ENCODE measurements around the gene ALOX15B.
A peak's percentile ranks its signal among the peaks of the same experiment; 100 is the strongest.

The ALOX15B gene

GRCh38 chr17:8051831-8052230, 13.0 kb downstream of the ALOX15B start:
- DNase-seq (ENCODE audit: low read depth), result no peak
- TF ChIP-seq, protein P1, sequence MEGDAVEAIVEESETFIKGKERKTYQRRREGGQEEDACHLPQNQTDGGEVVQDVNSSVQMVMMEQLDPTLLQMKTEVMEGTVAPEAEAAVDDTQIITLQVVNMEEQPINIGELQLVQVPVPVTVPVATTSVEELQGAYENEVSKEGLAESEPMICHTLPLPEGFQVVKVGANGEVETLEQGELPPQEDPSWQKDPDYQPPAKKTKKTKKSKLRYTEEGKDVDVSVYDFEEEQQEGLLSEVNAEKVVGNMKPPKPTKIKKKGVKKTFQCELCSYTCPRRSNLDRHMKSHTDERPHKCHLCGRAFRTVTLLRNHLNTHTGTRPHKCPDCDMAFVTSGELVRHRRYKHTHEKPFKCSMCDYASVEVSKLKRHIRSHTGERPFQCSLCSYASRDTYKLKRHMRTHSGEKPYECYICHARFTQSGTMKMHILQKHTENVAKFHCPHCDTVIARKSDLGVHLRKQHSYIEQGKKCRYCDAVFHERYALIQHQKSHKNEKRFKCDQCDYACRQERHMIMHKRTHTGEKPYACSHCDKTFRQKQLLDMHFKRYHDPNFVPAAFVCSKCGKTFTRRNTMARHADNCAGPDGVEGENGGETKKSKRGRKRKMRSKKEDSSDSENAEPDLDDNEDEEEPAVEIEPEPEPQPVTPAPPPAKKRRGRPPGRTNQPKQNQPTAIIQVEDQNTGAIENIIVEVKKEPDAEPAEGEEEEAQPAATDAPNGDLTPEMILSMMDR (conservative IDR thresholded peaks at IDR 0.05; ENCODE audit: low read depth, low read length), result no peak
- H3K4me3 ChIP-seq (ENCODE audit: low read length), result no peak overlapping the region

- TF ChIP-seq, protein P1 (conservative IDR thresholded peaks at IDR 0.05; ENCODE audit: low read depth, low read length), result no peak
- no peak for DNase-seq (ENCODE audit: low read depth)
Observed at GRCh38 chr17:8052256-8053252, 13.7 kb downstream of the ALOX15B start.

DNA sequence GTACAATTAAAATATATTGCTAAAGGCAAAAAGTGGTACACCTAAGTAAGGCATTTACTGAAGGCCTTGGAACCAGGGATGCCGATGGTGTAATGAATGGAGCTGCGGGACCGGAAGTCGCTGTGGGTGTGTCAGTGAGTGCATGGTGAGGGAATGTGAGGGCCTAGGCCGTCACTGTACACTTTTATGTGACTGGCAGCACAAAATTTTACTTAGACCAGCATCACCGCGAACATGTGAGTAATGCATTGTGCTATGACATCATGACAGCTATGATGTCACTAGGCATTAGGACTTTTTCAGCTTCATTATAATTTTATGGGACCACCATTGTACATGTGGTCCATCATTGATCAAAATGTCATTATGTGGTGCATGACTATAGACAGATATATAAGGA, 14.7 kb downstream of the ALOX15B start:
- no peak overlapping the region for H3K4me3 ChIP-seq (ENCODE audit: low read length)
- DNase-seq (ENCODE audit: low read depth), result no peak
- TF ChIP-seq, protein P1 (conservative IDR thresholded peaks at IDR 0.05; ENCODE audit: low read depth, low read length), result no peak

More at GRCh38 chr17:8052256-8053252, 13.7 kb downstream of the ALOX15B start:
- H3K4me3 ChIP-seq (ENCODE audit: low read length), result no peak overlapping the region

DNA sequence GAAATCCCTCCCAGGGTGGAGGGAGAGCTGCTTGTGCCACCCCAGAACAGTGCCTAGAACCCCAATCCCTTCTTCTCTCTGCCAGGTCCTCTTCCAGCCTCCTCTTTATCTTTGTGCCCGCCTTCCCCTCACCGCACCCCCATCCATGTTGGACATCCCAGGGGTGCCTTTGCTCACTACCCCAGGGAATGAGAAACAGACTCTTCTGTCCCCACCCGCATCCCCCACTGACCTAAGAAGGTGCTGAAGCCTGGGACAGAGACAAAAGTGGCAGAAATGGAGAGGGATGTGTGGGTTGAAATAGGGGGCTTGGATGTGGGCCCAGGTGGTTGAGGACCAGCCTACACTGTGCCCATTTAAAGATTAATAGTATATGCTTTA, 17.0 kb downstream of the ALOX15B start:
- no peak overlapping the region for H3K4me3 ChIP-seq (ENCODE audit: low read length)
- TF ChIP-seq, protein P1 (conservative IDR thresholded peaks at IDR 0.05; ENCODE audit: low read depth, low read length), result no peak
- DNase-seq (ENCODE audit: low read depth), result no peak

DNA sequence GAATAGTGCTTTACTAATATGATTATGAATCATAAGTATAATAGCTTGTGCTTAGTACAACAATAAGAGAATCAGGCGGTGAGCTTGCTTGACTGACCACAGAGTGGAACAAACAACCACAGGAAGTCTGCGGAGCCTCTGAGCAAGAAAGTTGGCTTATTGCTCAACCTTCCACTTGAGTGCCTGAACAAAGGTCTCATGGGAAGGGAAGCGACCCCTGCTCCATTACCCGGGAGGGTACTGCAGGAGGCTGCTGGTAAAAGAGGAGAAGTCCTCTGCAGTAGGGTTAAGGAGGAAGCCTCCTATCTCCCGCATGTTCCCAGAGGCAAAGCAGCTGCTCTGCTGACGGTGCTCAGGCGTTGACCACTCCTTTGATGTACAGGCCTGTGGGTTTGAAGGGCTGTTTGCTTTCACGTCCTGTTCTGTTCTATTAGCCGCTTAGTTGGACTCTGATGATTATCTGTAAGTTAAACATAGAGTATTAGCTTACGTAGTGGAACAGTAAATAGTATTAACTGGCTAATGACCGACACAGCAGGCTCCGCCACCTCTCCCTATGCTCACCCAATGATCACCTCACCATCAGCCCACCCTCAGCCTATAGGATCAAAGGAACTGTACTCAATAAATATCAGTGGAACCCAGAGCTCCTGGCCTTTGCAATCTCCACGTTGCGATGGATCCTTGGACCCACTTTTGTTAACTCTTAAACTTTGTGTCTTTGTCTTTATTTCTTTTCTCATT, 17.5 kb downstream of the ALOX15B start:
- peak; percentile 71 for DNase-seq (ENCODE audit: low read depth)
- TF ChIP-seq, protein P1 (conservative IDR thresholded peaks at IDR 0.05; ENCODE audit: low read depth, low read length), result no peak
- no peak overlapping the region for H3K4me3 ChIP-seq (ENCODE audit: low read length)

GRCh38 chr17:8056976-8057625, 18.2 kb downstream of the ALOX15B start:
- H3K4me3 ChIP-seq (ENCODE audit: low read length), result no peak overlapping the region
- no peak for DNase-seq (ENCODE audit: low read depth)
- TF ChIP-seq, protein P1 (conservative IDR thresholded peaks at IDR 0.05; ENCODE audit: low read depth, low read length), result no peak
